ENCODE measurements around the gene SERPINA9. TPM values are rescaled to one million over a fixed set of nuclear protein-coding genes. Genes with fewer than 3 reads are reported as not detected.
"Not testable (repeated sequence)": the region's sequence is repeated elsewhere in the genome, so short reads cannot be mapped to it uniquely, and the experiment has no call there.

The SERPINA9 gene
- total RNA-seq, 1 experiment from 2014 or later = not detected

DNA sequence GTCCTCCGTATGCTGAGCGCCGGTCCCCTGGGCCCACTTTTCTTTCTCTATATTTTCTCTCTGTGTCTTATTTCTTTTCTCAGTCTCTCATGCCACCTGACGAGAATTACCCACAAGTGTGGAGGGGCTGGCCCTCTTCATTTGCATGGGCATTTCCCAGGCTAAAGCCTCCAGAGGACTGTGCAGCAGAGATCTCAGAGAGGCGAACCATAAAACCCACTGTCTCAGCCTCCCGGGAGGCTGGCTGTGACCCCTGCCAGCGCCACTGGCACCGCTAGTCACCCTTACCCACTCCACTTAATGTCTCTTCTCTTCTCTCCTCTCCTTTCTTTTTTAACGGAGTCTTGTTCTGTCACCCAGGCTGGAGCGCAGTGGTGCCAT lies 7.1 kb upstream of the SERPINA9 start:
- H3K9me3 ChIP-seq (ENCODE audit: control insufficient read depth in 1 of 2, insufficient read depth in 1 of 2, low read depth in 1 of 2, low read length in 2 of 2) = no peaks in the 10 kb centered on the region
- ChIA-PET POLR2A (no interaction called here), CTCF (no interaction called here), RAD21 (ENCODE audit: low non-redundant PET in 1 of 2, low total read pairs in 2 of 2, uncharacterized antibody in 2 of 2, unreplicated experiment in 2 of 2) (no interaction called here)
- no peaks in the 10 kb centered on the region for H3K36me3 ChIP-seq (ENCODE audit: control insufficient read depth in 1 of 2, insufficient read depth in 2 of 2, low read length in 2 of 2)
- no peak overlapping the region for H2AFZ ChIP-seq (ENCODE audit: low read depth, low read length, poor library complexity, severe bottlenecking)
- H3K27me3 ChIP-seq (ENCODE audit: insufficient read depth, low read length) = no peaks in the 10 kb centered on the region
- BruUV-seq (replicated peaks) = no TSS peak
- no peak overlapping the region for H3K4me2 ChIP-seq (ENCODE audit: low read length)
- no peaks in the 10 kb centered on the region for H4K20me1 ChIP-seq (ENCODE audit: insufficient read depth)
- TF ChIP-seq ZBTB33 (IDR thresholded peaks at IDR 0.05; ENCODE audit: extremely low read depth, insufficient replicate concordance, low read length) (no peak), SRF (IDR thresholded peaks at IDR 0.05; ENCODE audit: low read depth) (no peak), CEBPB (IDR thresholded peaks at IDR 0.05; ENCODE audit: low read depth) (no peak), ZNF274 (IDR thresholded peaks at IDR 0.05; ENCODE audit: low read depth, low read length) (no peak), ZFX (IDR thresholded peaks at IDR 0.05) (no peak), EGR1 (IDR thresholded peaks at IDR 0.05; ENCODE audit: low read depth) (no peak), POLR2A (IDR thresholded peaks at IDR 0.05; ENCODE audit: borderline replicate concordance, extremely low read depth, insufficient read depth, insufficient read length) (no peak), CBX3 (IDR thresholded peaks at IDR 0.05; ENCODE audit: low read depth) (no peak), ELF1 (IDR thresholded peaks at IDR 0.05; ENCODE audit: borderline replicate concordance, low read depth) (no peak), EZH2phosphoT487 (IDR thresholded peaks at IDR 0.05; ENCODE audit: borderline replicate concordance) (no peak), ATF3 (IDR thresholded peaks at IDR 0.05) (no peak), FOSL1 (IDR thresholded peaks at IDR 0.05; ENCODE audit: low read depth) (no peak), POLR2AphosphoS5 (IDR thresholded peaks at IDR 0.05; ENCODE audit: low read depth, low read length) (no peak)
- TF ChIP-seq, protein P1, sequence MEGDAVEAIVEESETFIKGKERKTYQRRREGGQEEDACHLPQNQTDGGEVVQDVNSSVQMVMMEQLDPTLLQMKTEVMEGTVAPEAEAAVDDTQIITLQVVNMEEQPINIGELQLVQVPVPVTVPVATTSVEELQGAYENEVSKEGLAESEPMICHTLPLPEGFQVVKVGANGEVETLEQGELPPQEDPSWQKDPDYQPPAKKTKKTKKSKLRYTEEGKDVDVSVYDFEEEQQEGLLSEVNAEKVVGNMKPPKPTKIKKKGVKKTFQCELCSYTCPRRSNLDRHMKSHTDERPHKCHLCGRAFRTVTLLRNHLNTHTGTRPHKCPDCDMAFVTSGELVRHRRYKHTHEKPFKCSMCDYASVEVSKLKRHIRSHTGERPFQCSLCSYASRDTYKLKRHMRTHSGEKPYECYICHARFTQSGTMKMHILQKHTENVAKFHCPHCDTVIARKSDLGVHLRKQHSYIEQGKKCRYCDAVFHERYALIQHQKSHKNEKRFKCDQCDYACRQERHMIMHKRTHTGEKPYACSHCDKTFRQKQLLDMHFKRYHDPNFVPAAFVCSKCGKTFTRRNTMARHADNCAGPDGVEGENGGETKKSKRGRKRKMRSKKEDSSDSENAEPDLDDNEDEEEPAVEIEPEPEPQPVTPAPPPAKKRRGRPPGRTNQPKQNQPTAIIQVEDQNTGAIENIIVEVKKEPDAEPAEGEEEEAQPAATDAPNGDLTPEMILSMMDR (IDR thresholded peaks at IDR 0.05 in 2 of 3, conservative IDR thresholded peaks at IDR 0.05 in 1 of 3; ENCODE audit: borderline replicate concordance in 1 of 3, insufficient read depth in 1 of 3, low read depth in 2 of 3, low read length in 2 of 3) = no peak
- ATAC-seq (no peak), DNase-seq (ENCODE audit: low read depth, low spot score) (no peak)
- no peak overlapping the region for H3K27ac ChIP-seq (ENCODE audit: low read depth, low read length)
- intact Hi-C loops (cut with micrococcal nuclease) = no loop called here
- H3K4me1 ChIP-seq (ENCODE audit: control insufficient read depth in 1 of 2, insufficient read depth in 2 of 2, low read length in 2 of 2) = peaks cover 0 to 13% of the 10 kb centered on the region in 2 experiments; a peak in 2 of 4 replicates
- H3K9me2 ChIP-seq (ENCODE audit: insufficient read depth) = no peaks in the 10 kb centered on the region
- H3K4me3 ChIP-seq (replicated peaks in 1 of 2; ENCODE audit: low read depth in 1 of 2, low read length in 2 of 2) = no peak overlapping the region
- no peaks in the 10 kb centered on the region for H3K79me2 ChIP-seq (ENCODE audit: insufficient read depth, low read length)
- H3K9ac ChIP-seq (ENCODE audit: low read length) = no peak overlapping the region

GRCh38 chr14:94482132-94483070 lies 6.4 kb upstream of the SERPINA9 start:
- POLR2A ChIA-PET; H3K9me2 ChIP-seq (ENCODE audit: insufficient read depth); ATAC-seq: not testable (repeated sequence)

More at GRCh38 chr14:94482132-94483070, 6.4 kb upstream of the SERPINA9 start:
- H3K9ac ChIP-seq (ENCODE audit: low read length); H3K4me2 ChIP-seq (ENCODE audit: low read length); H3K4me3 ChIP-seq (replicated peaks in 1 of 2; ENCODE audit: low read depth in 1 of 2, low read length in 2 of 2); H2AFZ ChIP-seq (ENCODE audit: low read depth, low read length, poor library complexity, severe bottlenecking); H3K27ac ChIP-seq (ENCODE audit: low read depth, low read length); H3K36me3 ChIP-seq (ENCODE audit: control insufficient read depth in 1 of 2, insufficient read depth in 2 of 2, low read length in 2 of 2); H4K20me1 ChIP-seq (ENCODE audit: insufficient read depth); CTCF ChIA-PET; intact Hi-C loops (cut with micrococcal nuclease); H3K79me2 ChIP-seq (ENCODE audit: insufficient read depth, low read length); BruUV-seq (replicated peaks); H3K9me3 ChIP-seq (ENCODE audit: control insufficient read depth in 1 of 2, insufficient read depth in 1 of 2, low read depth in 1 of 2, low read length in 2 of 2); H3K27me3 ChIP-seq (ENCODE audit: insufficient read depth, low read length); DNase-seq (ENCODE audit: low read depth, low spot score); RAD21 ChIA-PET (ENCODE audit: low non-redundant PET in 1 of 2, low total read pairs in 2 of 2, uncharacterized antibody in 2 of 2, unreplicated experiment in 2 of 2): not testable (repeated sequence)
- peaks cover 0 to 13% of the 10 kb centered on the region in 2 experiments; a peak in 2 of 4 replicates for H3K4me1 ChIP-seq (ENCODE audit: control insufficient read depth in 1 of 2, insufficient read depth in 2 of 2, low read length in 2 of 2)
